Uterus (tissue), 4 donors: ENCODE data around the gene RDH14. TPM values are rescaled to one million over a fixed set of nuclear protein-coding genes. Genes with fewer than 3 reads are reported as not detected.

Experiments used
- DNase-seq, 2 donors: peaks; one replicate each; pipeline ENCODE4 v3.0.0-alpha.2; 2019 to 2020
- H3K27ac ChIP-seq, 2 donors: fragments of 200-600 bp; sonication (generic); 1 replicate in 1 of 2; 2 replicates in 1 of 2; pipeline ENCODE4 v1.5.1; 2016 to 2018
- H3K27me3 ChIP-seq, 2 donors: fragments of 200-600 bp; sonication (generic); one replicate each; pipeline ENCODE4 v1.5.1; 2018 to 2019; ENCODE audit warnings: control low read depth in 1 of 2
- H3K36me3 ChIP-seq, 2 donors: fragments of 200-600 bp; sonication (generic); one replicate each; pipeline ENCODE4 v1.5.1; 2019; ENCODE audit warnings: control low read depth in 1 of 2
- H3K4me1 ChIP-seq, 2 donors: fragments of 200-600 bp; sonication (generic); one replicate each; pipeline ENCODE4 v1.5.1; 2018 to 2019; ENCODE audit warnings: control low read depth in 1 of 2
- H3K4me3 ChIP-seq, 2 donors: fragments of 200-600 bp; sonication (generic); 1 replicate in 1 of 2; 2 replicates in 1 of 2; pipeline ENCODE4 v1.5.1; 2018 to 2019; ENCODE audit warnings: mild to moderate bottlenecking in 1 of 2
- H3K9me3 ChIP-seq, 2 donors: fragments of 200-600 bp; sonication (generic); one replicate each; pipeline ENCODE4 v1.5.1; 2019; ENCODE audit warnings: control low read depth in 1 of 2
- CTCF ChIP-seq, 4 experiments: fragments of 200-600 bp in 2 of 4; fragments of 450-650 bp in 2 of 4; sonication (generic) in 2 of 4; IDR thresholded peaks; one replicate each; pipeline ENCODE4 v1.5.1; 2016 to 2019; ENCODE audit warnings: antibody characterized with exemption in 4 of 4, mild to moderate bottlenecking in 2 of 4, moderate library complexity in 1 of 4
- POLR2A ChIP-seq, 2 donors: fragments of 450-650 bp; IDR thresholded peaks; one replicate each; pipeline ENCODE4 v1.6.1; 2016; ENCODE audit warnings: antibody characterized with exemption in 2 of 2, mild to moderate bottlenecking in 1 of 2, moderate library complexity in 1 of 2
- intact Hi-C: fragments of 100-400 bp; cut with DNase I; formaldehyde crosslinking; loops from one replicate; pipeline ENCODE4 v1.15.1; 2023; ENCODE audit warnings: low total_unique reads
- total RNA-seq, 4 donors: library from RNA; depleted of rRNA in 3 of 4; stranded (reverse); fragments of >200 nt in 3 of 4; gene quantifications; one replicate each; pipeline versions ENCODE4 v1.1.0 to v1.2.4, GENCODE V29; 2014 to 2023
- donor health status: DM: yes; HTN: yes; CAD: no.

RDH14 gene
- total RNA-seq, 4 donors from 2014 or later: 13.2 to 39.6 (median 25.6) TPM

GRCh38 chr2:18550433-18550832 is 10.0 kb downstream of the RDH14 start:
- Histone ChIP-seq H3K9me3 (no peaks in the 10 kb centered on the region), H3K27ac (no peak overlapping the region), H3K36me3 (no peaks in the 10 kb centered on the region), H3K27me3 (no peaks in the 10 kb centered on the region), H3K4me1 (no peaks in the 10 kb centered on the region), H3K4me3 (no peak overlapping the region)
- intact Hi-C loops: no loop called here
- no peak for DNase-seq
- no peak for TF ChIP-seq POLR2A (IDR thresholded peaks at IDR 0.05)
- TF ChIP-seq CTCF (IDR thresholded peaks at IDR 0.05): no peak

- intact Hi-C loops: no loop called here
- no peak overlapping the region for H3K27ac ChIP-seq
- H3K36me3 ChIP-seq: no peaks in the 10 kb centered on the region
- DNase-seq: no peak
- TF ChIP-seq CTCF (IDR thresholded peaks at IDR 0.05) (no peak), POLR2A (IDR thresholded peaks at IDR 0.05) (no peak)
- H3K27me3 ChIP-seq: no peaks in the 10 kb centered on the region
- no peak overlapping the region for H3K4me3 ChIP-seq
- no peaks in the 10 kb centered on the region for H3K4me1 ChIP-seq
- no peaks in the 10 kb centered on the region for H3K9me3 ChIP-seq
Measured at GRCh38 chr2:18549083-18549482, 11.4 kb downstream of the RDH14 start.

GRCh38 chr2:18548621-18549020 is 11.8 kb downstream of the RDH14 start:
- no peak for DNase-seq
- Histone ChIP-seq H3K9me3 (no peaks in the 10 kb centered on the region), H3K27ac (no peak overlapping the region), H3K27me3 (no peaks in the 10 kb centered on the region), H3K4me1 (no peaks in the 10 kb centered on the region), H3K4me3 (no peak overlapping the region), H3K36me3 (no peaks in the 10 kb centered on the region)
- intact Hi-C loops: no loop called here
- TF ChIP-seq CTCF (IDR thresholded peaks at IDR 0.05): no peak
- no peak for TF ChIP-seq POLR2A (IDR thresholded peaks at IDR 0.05)

GRCh38 chr2:18546567-18546966 is 13.9 kb downstream of the RDH14 start:
- intact Hi-C loops: no loop called here
- no peaks in the 10 kb centered on the region for H3K4me1 ChIP-seq
- TF ChIP-seq CTCF (IDR thresholded peaks at IDR 0.05): no peak
- no peak for TF ChIP-seq POLR2A (IDR thresholded peaks at IDR 0.05)
- no peaks in the 10 kb centered on the region for H3K27me3 ChIP-seq
- H3K4me3 ChIP-seq: no peak overlapping the region
- DNase-seq: no peak
- H3K27ac ChIP-seq: no peak overlapping the region
- no peaks in the 10 kb centered on the region for H3K36me3 ChIP-seq
- no peaks in the 10 kb centered on the region for H3K9me3 ChIP-seq

GRCh38 chr2:18545384-18545783 is 15.1 kb downstream of the RDH14 start:
- TF ChIP-seq CTCF (IDR thresholded peaks at IDR 0.05): no peak
- TF ChIP-seq POLR2A (IDR thresholded peaks at IDR 0.05): no peak
- Histone ChIP-seq H3K9me3 (no peaks in the 10 kb centered on the region), H3K4me3 (no peak overlapping the region), H3K27ac (no peak overlapping the region), H3K36me3 (no peaks in the 10 kb centered on the region), H3K27me3 (no peaks in the 10 kb centered on the region), H3K4me1 (no peaks in the 10 kb centered on the region)
- no peak for DNase-seq
- intact Hi-C loops: no loop called here
